Measurements from ENCODE around the gene RHOT1.

- TF ChIP-seq POLR2A (IDR thresholded peaks at IDR 0.05; ENCODE audit: low read length) = no peak
- no peak for TF ChIP-seq GATA1 (IDR thresholded peaks at IDR 0.05; ENCODE audit: low read depth, low read length)
Observed at GRCh38 chr17:32102646-32103186, 39.6 kb upstream of the RHOT1 start.
